Uterus (tissue), 2 donors: ENCODE data around the gene FANCC.

Experiments
- CTCF ChIP-seq, 4 experiments: fragments of 200-600 bp in 2 of 4; fragments of 450-650 bp in 2 of 4; sonication (generic) in 2 of 4; IDR thresholded peaks; one replicate each; pipeline ENCODE4 v1.5.1; 2016 to 2019; ENCODE audit warnings: antibody characterized with exemption in 4 of 4, mild to moderate bottlenecking in 2 of 4, moderate library complexity in 1 of 4
- POLR2A ChIP-seq, 2 donors: fragments of 450-650 bp; IDR thresholded peaks; one replicate each; pipeline ENCODE4 v1.6.1; 2016; ENCODE audit warnings: antibody characterized with exemption in 2 of 2, mild to moderate bottlenecking in 1 of 2, moderate library complexity in 1 of 2

GRCh38 chr9:95272830-95273229 lies 44.7 kb downstream of the FANCC start:
- no peak for TF ChIP-seq CTCF (IDR thresholded peaks at IDR 0.05)
- TF ChIP-seq POLR2A (IDR thresholded peaks at IDR 0.05): no peak
